Body of pancreas (tissue), 4 donors: ENCODE results near the gene BCR.

Experiments
- POLR2A ChIP-seq, 3 donors: fragments of 450-650 bp; IDR thresholded peaks; one replicate each; pipeline ENCODE4 v1.6.1; 2016; ENCODE audit warnings: antibody characterized with exemption in 3 of 3, mild to moderate bottlenecking in 2 of 3
- TF ChIP-seq, protein P1 (sequence below), 7 experiments: fragments of 450-650 bp in 4 of 7; fragments of 200-600 bp in 3 of 7; sonication (generic) in 3 of 7; IDR thresholded peaks; one replicate each; pipeline ENCODE4 v1.5.1; 2016 to 2019; ENCODE audit warnings: antibody characterized with exemption in 7 of 7

DNA sequence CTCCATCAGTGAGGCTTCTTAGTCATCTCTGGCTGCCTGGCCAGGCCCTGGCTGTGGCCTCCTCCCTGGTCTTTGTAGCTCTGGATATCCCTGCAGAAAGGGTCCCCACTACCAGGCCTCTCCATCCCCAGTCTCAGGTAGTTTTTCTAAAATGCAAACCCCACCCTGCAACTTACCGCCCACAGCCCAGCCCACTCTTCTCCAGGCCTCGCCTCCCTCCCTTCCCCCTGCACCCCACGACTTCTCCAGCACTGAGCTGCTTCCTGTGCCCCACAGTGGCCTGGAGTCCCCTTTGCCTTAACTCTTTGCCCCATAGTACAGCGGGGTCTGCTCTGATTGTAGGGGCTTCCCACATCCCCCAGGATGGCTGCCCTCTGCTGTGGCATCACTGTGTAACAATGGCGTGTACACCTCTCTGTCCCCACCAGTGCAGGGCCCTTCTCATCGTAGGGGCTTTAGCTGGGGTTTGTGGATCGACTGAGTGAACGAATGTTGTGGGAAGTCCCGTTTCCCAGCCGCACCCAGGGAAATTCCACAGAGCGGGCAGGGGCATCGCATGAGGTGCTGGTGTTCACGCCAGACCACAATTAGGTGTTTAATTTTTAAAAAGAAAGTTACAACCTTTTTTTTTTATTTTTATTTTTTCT, 111.6 kb downstream of the BCR start:
- TF ChIP-seq, protein P1, sequence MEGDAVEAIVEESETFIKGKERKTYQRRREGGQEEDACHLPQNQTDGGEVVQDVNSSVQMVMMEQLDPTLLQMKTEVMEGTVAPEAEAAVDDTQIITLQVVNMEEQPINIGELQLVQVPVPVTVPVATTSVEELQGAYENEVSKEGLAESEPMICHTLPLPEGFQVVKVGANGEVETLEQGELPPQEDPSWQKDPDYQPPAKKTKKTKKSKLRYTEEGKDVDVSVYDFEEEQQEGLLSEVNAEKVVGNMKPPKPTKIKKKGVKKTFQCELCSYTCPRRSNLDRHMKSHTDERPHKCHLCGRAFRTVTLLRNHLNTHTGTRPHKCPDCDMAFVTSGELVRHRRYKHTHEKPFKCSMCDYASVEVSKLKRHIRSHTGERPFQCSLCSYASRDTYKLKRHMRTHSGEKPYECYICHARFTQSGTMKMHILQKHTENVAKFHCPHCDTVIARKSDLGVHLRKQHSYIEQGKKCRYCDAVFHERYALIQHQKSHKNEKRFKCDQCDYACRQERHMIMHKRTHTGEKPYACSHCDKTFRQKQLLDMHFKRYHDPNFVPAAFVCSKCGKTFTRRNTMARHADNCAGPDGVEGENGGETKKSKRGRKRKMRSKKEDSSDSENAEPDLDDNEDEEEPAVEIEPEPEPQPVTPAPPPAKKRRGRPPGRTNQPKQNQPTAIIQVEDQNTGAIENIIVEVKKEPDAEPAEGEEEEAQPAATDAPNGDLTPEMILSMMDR (IDR thresholded peaks at IDR 0.05): no peak
- TF ChIP-seq POLR2A (IDR thresholded peaks at IDR 0.05): no peak
